ENCODE measurements around the gene EEF2K. TPM values are rescaled to one million over a fixed set of nuclear protein-coding genes. Genes with fewer than 3 reads are reported as not detected.

EEF2K gene
- polyA plus RNA-seq, 1 experiment, result 10.9 TPM

DNA sequence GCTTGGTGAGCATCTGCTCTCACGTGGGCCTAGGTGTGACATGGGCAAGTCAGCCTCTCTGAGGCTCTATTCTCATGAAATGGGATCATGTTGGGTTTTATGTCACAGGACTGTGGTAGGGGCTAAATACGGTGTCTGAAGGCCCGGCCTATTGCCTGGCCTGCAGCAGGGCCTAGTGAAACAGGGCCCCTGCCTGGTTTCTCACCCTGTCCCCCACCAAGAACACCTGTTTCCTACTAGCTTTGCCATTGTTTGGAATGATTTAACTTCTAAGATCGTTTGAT, 120.2 kb downstream of the EEF2K start:
- TF ChIP-seq, protein P1, sequence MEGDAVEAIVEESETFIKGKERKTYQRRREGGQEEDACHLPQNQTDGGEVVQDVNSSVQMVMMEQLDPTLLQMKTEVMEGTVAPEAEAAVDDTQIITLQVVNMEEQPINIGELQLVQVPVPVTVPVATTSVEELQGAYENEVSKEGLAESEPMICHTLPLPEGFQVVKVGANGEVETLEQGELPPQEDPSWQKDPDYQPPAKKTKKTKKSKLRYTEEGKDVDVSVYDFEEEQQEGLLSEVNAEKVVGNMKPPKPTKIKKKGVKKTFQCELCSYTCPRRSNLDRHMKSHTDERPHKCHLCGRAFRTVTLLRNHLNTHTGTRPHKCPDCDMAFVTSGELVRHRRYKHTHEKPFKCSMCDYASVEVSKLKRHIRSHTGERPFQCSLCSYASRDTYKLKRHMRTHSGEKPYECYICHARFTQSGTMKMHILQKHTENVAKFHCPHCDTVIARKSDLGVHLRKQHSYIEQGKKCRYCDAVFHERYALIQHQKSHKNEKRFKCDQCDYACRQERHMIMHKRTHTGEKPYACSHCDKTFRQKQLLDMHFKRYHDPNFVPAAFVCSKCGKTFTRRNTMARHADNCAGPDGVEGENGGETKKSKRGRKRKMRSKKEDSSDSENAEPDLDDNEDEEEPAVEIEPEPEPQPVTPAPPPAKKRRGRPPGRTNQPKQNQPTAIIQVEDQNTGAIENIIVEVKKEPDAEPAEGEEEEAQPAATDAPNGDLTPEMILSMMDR (IDR thresholded peaks at IDR 0.05; ENCODE audit: insufficient read depth, low read depth, low read length), result no peak
- no peak overlapping the region for H3K4me3 ChIP-seq (ENCODE audit: low read depth, low read length)
- H3K27me3 ChIP-seq (ENCODE audit: control insufficient read depth, insufficient read depth, low read length), result no peaks in the 10 kb centered on the region
- H3K36me3 ChIP-seq (ENCODE audit: control insufficient read depth, insufficient read depth, low read length), result peaks cover 37% of the 10 kb centered on the region
- DNase-seq (ENCODE audit: low read depth), result no peak
- CTCF ChIA-PET, result no interaction called here
- POLR2A ChIA-PET, result no interaction called here

DNA sequence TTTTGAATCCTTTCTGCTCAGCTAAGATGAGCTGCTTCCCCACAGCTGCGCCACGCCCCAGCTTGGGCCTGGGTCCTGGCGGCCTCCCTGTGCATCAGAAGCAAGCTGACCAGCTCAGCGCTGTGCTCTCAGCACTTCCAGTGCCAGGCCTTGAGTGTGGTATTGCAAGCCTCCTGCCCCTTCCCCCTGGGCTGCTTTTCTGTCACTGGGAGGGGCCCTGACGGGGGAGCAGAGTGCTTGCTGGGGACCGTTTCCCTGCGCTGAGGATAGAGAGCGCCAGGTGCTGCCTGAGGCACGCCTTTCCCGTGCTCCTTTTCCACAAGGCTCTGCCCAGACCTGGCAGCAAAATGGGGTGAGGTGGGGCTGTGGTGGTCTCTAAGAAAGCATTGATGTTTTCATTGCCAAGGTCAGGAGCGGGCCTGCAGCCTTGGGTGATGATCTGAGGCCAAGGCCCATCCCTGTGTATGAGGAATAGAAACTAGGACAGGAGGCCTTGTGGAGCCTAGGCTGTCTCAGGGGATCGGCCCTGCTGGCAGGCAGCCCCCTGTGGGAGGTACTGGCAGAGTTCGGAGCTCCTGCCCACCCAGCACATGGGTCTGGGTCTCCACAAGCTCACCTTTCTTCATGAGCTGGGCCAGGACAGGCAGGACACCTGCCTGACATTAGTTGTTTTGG, 120.8 kb downstream of the EEF2K start:
- TF ChIP-seq, protein P1 (IDR thresholded peaks at IDR 0.05; ENCODE audit: insufficient read depth, low read depth, low read length), result no peak
- ChIA-PET POLR2A (no interaction called here), CTCF (interaction anchor here (1.1 to 1.3 kb wide), 2 partner anchors 8 to 11 kb away, joined by 3 read pairs; no protein-coding TSS in a partner anchor)
- DNase-seq (ENCODE audit: low read depth), result no peak
- no peaks in the 10 kb centered on the region for H3K27me3 ChIP-seq (ENCODE audit: control insufficient read depth, insufficient read depth, low read length)
- H3K36me3 ChIP-seq (ENCODE audit: control insufficient read depth, insufficient read depth, low read length), result peaks cover 32% of the 10 kb centered on the region
- H3K4me3 ChIP-seq (ENCODE audit: low read depth, low read length), result no peak overlapping the region

DNA sequence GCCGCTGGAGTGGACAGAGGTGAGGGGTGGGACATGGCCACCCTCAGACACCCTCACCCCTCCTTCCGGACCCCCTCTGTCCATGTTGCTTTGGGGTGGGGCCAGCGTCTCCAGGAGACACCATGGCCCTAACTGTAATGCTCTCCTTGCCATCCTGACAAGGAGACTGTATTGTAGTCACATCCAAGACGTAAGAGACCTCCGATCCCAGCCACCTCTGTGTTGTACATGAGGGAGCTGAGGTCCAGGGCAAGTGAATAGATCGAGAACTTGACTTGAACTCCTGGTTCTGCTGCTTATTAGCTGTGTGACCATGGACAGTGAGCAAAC, 121.3 kb downstream of the EEF2K start:
- Histone ChIP-seq H3K27me3 (ENCODE audit: control insufficient read depth, insufficient read depth, low read length) (no peaks in the 10 kb centered on the region), H3K36me3 (ENCODE audit: control insufficient read depth, insufficient read depth, low read length) (peaks cover 31% of the 10 kb centered on the region), H3K4me3 (ENCODE audit: low read depth, low read length) (no peak overlapping the region)
- CTCF ChIA-PET, result interaction anchor here (1.1 to 1.3 kb wide), 2 partner anchors 9 to 10 kb away, joined by 3 read pairs; no protein-coding TSS in a partner anchor
- no peak for DNase-seq (ENCODE audit: low read depth)
- TF ChIP-seq, protein P1 (IDR thresholded peaks at IDR 0.05; ENCODE audit: insufficient read depth, low read depth, low read length), result no peak
- POLR2A ChIA-PET, result no interaction called here

DNA sequence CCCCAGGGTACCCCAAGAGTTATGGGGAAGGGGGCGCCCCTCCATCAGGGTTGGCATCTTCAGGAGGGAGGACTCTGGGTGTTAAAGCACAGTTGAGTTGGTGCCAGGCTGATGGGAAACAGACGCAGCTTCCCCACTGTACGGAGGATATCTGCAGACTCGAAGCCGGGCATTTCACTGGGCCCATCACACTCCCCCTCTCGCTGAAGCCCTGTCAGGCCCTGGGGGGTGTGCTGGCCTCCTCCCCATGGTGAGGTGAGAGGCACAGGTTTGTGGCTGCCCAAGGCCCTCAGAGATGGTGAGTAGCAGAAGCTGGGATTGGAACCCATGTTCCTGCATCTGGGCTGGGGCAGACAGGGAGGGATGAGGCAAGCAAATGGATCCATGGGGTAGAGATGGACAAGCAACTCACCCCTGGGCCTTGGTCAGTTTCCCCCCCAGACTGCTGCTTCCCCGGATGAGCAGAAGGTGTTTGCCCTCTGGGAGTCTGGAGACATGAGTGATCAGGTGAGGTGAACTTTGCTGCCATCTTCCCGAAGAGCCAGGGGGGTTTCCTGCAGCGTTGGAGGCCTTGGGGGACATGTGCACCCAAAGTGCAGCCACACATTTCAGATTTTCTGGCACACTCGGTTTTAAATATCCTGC, 122.1 kb downstream of the EEF2K start:
- Histone ChIP-seq H3K27me3 (ENCODE audit: control insufficient read depth, insufficient read depth, low read length) (no peaks in the 10 kb centered on the region), H3K36me3 (ENCODE audit: control insufficient read depth, insufficient read depth, low read length) (peaks cover 30% of the 10 kb centered on the region), H3K4me3 (ENCODE audit: low read depth, low read length) (no peak overlapping the region)
- DNase-seq (ENCODE audit: low read depth), result no peak
- TF ChIP-seq, protein P1 (IDR thresholded peaks at IDR 0.05; ENCODE audit: insufficient read depth, low read depth, low read length), result no peak
- ChIA-PET POLR2A (no interaction called here), CTCF (interaction anchor here (1.0 to 1.5 kb wide), 4 partner anchors 9 to 22 kb away, joined by 3 to 5 read pairs (median 3); no protein-coding TSS in a partner anchor)

DNA sequence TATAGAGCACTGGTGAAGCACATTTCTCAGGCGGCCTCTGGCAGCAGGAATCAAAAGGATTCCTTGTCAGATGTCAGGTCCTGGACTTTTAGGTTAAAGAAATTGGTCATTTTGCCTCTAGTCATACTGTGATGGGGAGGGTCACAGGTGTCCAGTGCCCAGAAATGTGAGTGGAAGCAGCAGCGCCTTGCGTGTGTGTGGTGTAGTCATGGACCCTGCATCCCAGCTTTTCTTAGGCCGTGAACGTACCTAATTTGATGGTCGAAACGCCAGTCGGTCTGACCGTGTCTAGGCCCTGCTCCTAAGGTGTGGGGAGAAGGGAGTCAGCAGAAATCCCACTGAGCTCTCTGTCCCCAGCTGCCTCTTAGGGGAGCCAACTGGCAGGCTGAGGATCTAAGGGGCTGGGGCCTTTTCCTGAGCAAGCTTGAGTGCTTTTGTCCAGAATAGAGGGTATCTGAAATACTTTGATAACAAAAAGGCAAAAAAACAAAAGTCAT, 123.2 kb downstream of the EEF2K start:
- H3K36me3 ChIP-seq (ENCODE audit: control insufficient read depth, insufficient read depth, low read length), result peaks cover 29% of the 10 kb centered on the region

More for the DNA sequence above, 123.2 kb downstream of the EEF2K start:
- Histone ChIP-seq H3K27me3 (ENCODE audit: control insufficient read depth, insufficient read depth, low read length) (no peaks in the 10 kb centered on the region), H3K4me3 (ENCODE audit: low read depth, low read length) (no peak overlapping the region)
- ChIA-PET CTCF (interaction anchor here (1.0 to 1.9 kb wide), 3 partner anchors 8 to 21 kb away, joined by 3 to 5 read pairs (median 5); no protein-coding TSS in a partner anchor), POLR2A (no interaction called here)
- no peak for DNase-seq (ENCODE audit: low read depth)
- TF ChIP-seq, protein P1 (IDR thresholded peaks at IDR 0.05; ENCODE audit: insufficient read depth, low read depth, low read length), result no peak

All from BJ (cell line).